A673 (cell line): ENCODE data around the gene NRG3.

Experiments
- EZH2 ChIP-seq: fragments of 200-600 bp; sonication (generic); IDR thresholded peaks from 2 replicates; pipeline ENCODE4 v1.6.1; 2017; ENCODE audit warnings: borderline replicate concordance, low read depth, mild to moderate bottlenecking, mixed read lengths, antibody characterized with exemption, low read length; ENCODE audit not compliant: poor library complexity, severe bottlenecking
- TF ChIP-seq, protein P1 (sequence below): fragments of 300-800, 200-600 bp; sonication (generic); conservative IDR thresholded peaks from 2 replicates; pipeline ENCODE4 v1.5.1; 2017; ENCODE audit warnings: low read depth, mild to moderate bottlenecking, antibody characterized with exemption, low read length, moderate library complexity, mixed read lengths

DNA sequence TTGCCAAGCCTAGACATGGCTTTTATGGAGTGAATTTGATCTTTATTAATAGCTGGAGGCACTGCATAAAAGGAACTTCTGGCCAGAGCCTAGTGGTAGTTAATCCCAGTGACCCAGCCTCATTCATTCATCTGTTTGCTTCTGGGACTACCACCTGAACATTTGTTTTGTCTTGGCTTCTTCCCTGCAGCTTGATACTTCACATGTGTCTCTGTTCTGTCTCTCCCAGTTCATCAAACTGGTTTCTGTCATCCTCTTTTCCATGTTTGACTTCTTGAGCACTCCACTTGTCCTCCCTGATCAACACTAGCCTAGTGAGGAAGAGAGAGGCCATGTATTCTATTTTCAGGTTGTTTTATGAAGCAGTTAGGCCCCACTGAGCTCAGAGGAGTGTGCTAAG is 163.6 kb downstream of the NRG3 start:
- TF ChIP-seq EZH2, result no peak
- TF ChIP-seq, protein P1, sequence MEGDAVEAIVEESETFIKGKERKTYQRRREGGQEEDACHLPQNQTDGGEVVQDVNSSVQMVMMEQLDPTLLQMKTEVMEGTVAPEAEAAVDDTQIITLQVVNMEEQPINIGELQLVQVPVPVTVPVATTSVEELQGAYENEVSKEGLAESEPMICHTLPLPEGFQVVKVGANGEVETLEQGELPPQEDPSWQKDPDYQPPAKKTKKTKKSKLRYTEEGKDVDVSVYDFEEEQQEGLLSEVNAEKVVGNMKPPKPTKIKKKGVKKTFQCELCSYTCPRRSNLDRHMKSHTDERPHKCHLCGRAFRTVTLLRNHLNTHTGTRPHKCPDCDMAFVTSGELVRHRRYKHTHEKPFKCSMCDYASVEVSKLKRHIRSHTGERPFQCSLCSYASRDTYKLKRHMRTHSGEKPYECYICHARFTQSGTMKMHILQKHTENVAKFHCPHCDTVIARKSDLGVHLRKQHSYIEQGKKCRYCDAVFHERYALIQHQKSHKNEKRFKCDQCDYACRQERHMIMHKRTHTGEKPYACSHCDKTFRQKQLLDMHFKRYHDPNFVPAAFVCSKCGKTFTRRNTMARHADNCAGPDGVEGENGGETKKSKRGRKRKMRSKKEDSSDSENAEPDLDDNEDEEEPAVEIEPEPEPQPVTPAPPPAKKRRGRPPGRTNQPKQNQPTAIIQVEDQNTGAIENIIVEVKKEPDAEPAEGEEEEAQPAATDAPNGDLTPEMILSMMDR, result no peak
